Measurements from ENCODE around the gene DGLUCY.

Gene DGLUCY

GRCh38 chr14:91129261-91129660, 15.4 kb downstream of the DGLUCY start:
- no peak for ATAC-seq
- TF ChIP-seq ZNF565 (CRISPR knock-in tag; conservative IDR thresholded peaks at IDR 0.05; ENCODE audit: low read depth) (no peak), CSRNP3 (CRISPR knock-in tag; IDR thresholded peaks at IDR 0.05) (no peak), SNAI2 (CRISPR knock-in tag; IDR thresholded peaks at IDR 0.05) (no peak), RARB (CRISPR knock-in tag; IDR thresholded peaks at IDR 0.05) (no peak), ZC3H10 (CRISPR knock-in tag; IDR thresholded peaks at IDR 0.05) (no peak), ZNF8 (CRISPR knock-in tag; IDR thresholded peaks at IDR 0.05) (no peak), CREB5 (CRISPR knock-in tag; IDR thresholded peaks at IDR 0.05; ENCODE audit: low read depth) (no peak), POU6F1 (CRISPR knock-in tag; IDR thresholded peaks at IDR 0.05; ENCODE audit: borderline replicate concordance, low read depth) (no peak), CSDC2 (CRISPR knock-in tag; IDR thresholded peaks at IDR 0.05) (no peak), BACH2 (CRISPR knock-in tag; IDR thresholded peaks at IDR 0.05; ENCODE audit: borderline replicate concordance) (no peak), ZNF70 (CRISPR knock-in tag; IDR thresholded peaks at IDR 0.05) (no peak)

GRCh38 chr14:91135039-91135438, 21.2 kb downstream of the DGLUCY start:
- no peak for ATAC-seq
- TF ChIP-seq ISL1 (CRISPR knock-in tag; IDR thresholded peaks at IDR 0.05) (no peak), POU6F1 (CRISPR knock-in tag; IDR thresholded peaks at IDR 0.05; ENCODE audit: borderline replicate concordance, low read depth) (no peak), PPARA (CRISPR knock-in tag; IDR thresholded peaks at IDR 0.05; ENCODE audit: borderline replicate concordance) (no peak), RARB (CRISPR knock-in tag; IDR thresholded peaks at IDR 0.05) (no peak), ESRRG (CRISPR knock-in tag; IDR thresholded peaks at IDR 0.05) (no peak), SNAI2 (CRISPR knock-in tag; IDR thresholded peaks at IDR 0.05) (no peak), CSDC2 (CRISPR knock-in tag; IDR thresholded peaks at IDR 0.05) (no peak), PATZ1 (CRISPR knock-in tag; IDR thresholded peaks at IDR 0.05; ENCODE audit: borderline replicate concordance) (no peak), ARNTL (CRISPR knock-in tag; IDR thresholded peaks at IDR 0.05; ENCODE audit: borderline replicate concordance, low read depth) (no peak), ZNF70 (CRISPR knock-in tag; IDR thresholded peaks at IDR 0.05) (no peak), ZFP30 (CRISPR knock-in tag; IDR thresholded peaks at IDR 0.05) (no peak), TCF4 (CRISPR knock-in tag; IDR thresholded peaks at IDR 0.05; ENCODE audit: borderline replicate concordance) (no peak), BACH2 (CRISPR knock-in tag; IDR thresholded peaks at IDR 0.05; ENCODE audit: borderline replicate concordance) (no peak), ZNF8 (CRISPR knock-in tag; IDR thresholded peaks at IDR 0.05) (no peak), ZNF565 (CRISPR knock-in tag; conservative IDR thresholded peaks at IDR 0.05; ENCODE audit: low read depth) (no peak)

GRCh38 chr14:91138511-91139359, 24.9 kb downstream of the DGLUCY start:
- TF ChIP-seq ZFP30 (CRISPR knock-in tag; IDR thresholded peaks at IDR 0.05) (no peak), ZFP3 (CRISPR knock-in tag; IDR thresholded peaks at IDR 0.05) (no peak)
- no peak; the same call in 2 of the 3 replicates for ATAC-seq

- TF ChIP-seq ISL1 (CRISPR knock-in tag; IDR thresholded peaks at IDR 0.05): no peak
- no peak for TF ChIP-seq TOX (CRISPR knock-in tag; IDR thresholded peaks at IDR 0.05; ENCODE audit: borderline replicate concordance)
- TF ChIP-seq GLIS3 (CRISPR knock-in tag; IDR thresholded peaks at IDR 0.05): no peak
- TF ChIP-seq CREB5 (CRISPR knock-in tag; IDR thresholded peaks at IDR 0.05; ENCODE audit: low read depth): no peak
- no peak for TF ChIP-seq SNAI2 (CRISPR knock-in tag; IDR thresholded peaks at IDR 0.05)
- TF ChIP-seq BACH2 (CRISPR knock-in tag; IDR thresholded peaks at IDR 0.05; ENCODE audit: borderline replicate concordance): no peak
- no peak for TF ChIP-seq RARB (CRISPR knock-in tag; IDR thresholded peaks at IDR 0.05)
- no peak for TF ChIP-seq ZNF8 (CRISPR knock-in tag; IDR thresholded peaks at IDR 0.05)
- no peak for TF ChIP-seq ZFP30 (CRISPR knock-in tag; IDR thresholded peaks at IDR 0.05)
- no peak for ATAC-seq
Measured at GRCh38 chr14:91139776-91140175, 25.9 kb downstream of the DGLUCY start.

Data from SK-N-SH treated with all-trans-retinoic acid at 6 μM for 48 hours (cell line).